HUES6 (cell line): Measurements from ENCODE around the gene MED22.
"Not testable (repeated sequence)": the region's sequence is repeated elsewhere in the genome, so short reads cannot be mapped to it uniquely, and the experiment has no call there.

Experiments
- H3K27ac ChIP-seq: 2 replicates; pipeline ENCODE4 v1.7.0; 2013; ENCODE audit warnings: low read depth, mild to moderate bottlenecking, low read length, inconsistent platforms
- H3K27me3 ChIP-seq: 2 replicates; pipeline ENCODE4 v1.6.1; 2013; ENCODE audit warnings: low read length; ENCODE audit not compliant: control insufficient read depth, insufficient read depth
- H3K36me3 ChIP-seq: 2 replicates; pipeline ENCODE4 v1.6.1; 2013; ENCODE audit warnings: low read length; ENCODE audit not compliant: control insufficient read depth, insufficient read depth
- H3K4me1 ChIP-seq: 2 replicates; pipeline ENCODE4 v1.6.1; 2013; ENCODE audit warnings: low read length; ENCODE audit not compliant: control insufficient read depth, insufficient read depth
- H3K4me3 ChIP-seq: 2 replicates; pipeline ENCODE4 v1.5.1; 2013; ENCODE audit warnings: low read depth, low read length
- H3K9ac ChIP-seq: one replicate; pipeline ENCODE4 v1.6.1; 2013; ENCODE audit warnings: mild to moderate bottlenecking, low read length
- H3K9me3 ChIP-seq: 2 replicates; pipeline ENCODE4 v1.6.1; 2013; ENCODE audit warnings: low read depth, low read length; ENCODE audit not compliant: control insufficient read depth, insufficient read depth

MED22 gene

DNA sequence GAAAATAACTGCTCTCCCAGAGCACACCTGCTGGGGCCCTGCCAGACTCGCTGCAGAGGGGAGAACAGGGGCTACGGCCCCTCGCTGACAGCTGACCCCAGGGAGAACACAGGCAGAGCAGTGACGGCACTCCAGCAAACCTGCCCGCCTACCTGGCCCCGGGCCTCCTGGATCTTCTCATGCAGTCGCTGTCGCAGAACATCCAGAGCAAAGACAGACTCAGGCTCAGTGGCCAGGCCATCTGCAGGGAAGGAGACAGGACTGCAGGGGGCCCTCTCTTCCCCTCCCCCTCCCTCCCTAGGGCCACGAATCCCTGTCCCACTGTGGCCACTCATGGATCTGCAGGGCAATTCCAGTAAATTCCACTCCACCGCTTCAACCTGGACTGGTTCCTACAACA is 14.4 kb downstream of the MED22 start:
- peak overlapping the region; percentile 65 for H3K9ac ChIP-seq
- no peaks in the 10 kb centered on the region for H3K9me3 ChIP-seq
- peak overlapping the region; percentile 89 for H3K27ac ChIP-seq
- peaks cover 17% of the 10 kb centered on the region for H3K4me1 ChIP-seq
- no peaks in the 10 kb centered on the region for H3K27me3 ChIP-seq
- H3K36me3 ChIP-seq: peaks cover 52% of the 10 kb centered on the region
- H3K4me3 ChIP-seq: peak overlapping the region; percentile 79

DNA sequence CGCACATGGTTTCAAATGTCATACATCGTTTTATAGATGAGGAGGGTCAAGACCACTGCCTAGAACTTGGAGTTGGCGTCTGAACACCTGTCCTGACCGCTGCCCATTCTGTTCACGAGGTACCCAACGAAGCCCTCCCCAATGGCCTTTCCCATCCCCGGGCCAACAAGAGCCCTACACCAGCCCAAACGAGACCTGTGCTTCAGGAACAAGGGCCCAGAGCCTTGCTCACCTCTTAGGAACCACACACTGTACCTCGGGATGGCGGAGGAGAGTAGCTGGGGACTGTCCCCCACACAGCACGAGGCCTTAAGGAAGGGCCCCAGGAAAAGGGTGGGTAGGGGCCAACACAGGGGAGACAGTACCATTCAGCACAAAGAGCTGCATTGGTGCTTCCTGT is 14.9 kb downstream of the MED22 start:
- Histone ChIP-seq H3K9ac (no peak overlapping the region), H3K4me1 (peaks cover 17% of the 10 kb centered on the region), H3K9me3 (no peaks in the 10 kb centered on the region), H3K4me3 (no peak overlapping the region), H3K36me3 (peaks cover 52% of the 10 kb centered on the region), H3K27ac (no peak overlapping the region), H3K27me3 (no peaks in the 10 kb centered on the region)

DNA sequence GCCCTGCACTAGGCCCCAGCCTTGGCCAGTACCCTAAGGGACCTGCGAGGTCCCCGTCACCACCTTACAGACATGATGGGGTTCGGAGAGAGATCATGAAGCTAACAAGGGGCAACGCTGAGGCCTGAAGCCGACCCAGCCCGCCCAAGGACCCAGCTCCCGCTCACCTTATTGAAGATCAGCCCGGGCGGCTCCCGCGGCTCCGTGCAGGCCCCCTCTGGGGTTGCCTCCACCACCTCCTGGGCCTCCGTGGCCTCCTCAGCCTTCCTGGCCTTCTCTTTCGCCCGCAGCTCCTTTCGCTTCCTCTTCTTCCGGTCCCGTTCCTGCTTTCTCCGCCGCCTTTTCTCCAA is 15.6 kb downstream of the MED22 start:
- H3K9me3 ChIP-seq: no peaks in the 10 kb centered on the region
- H3K4me1 ChIP-seq: peaks cover 17% of the 10 kb centered on the region
- H3K9ac ChIP-seq: no peak overlapping the region
- no peak overlapping the region for H3K27ac ChIP-seq
- H3K27me3 ChIP-seq: no peaks in the 10 kb centered on the region
- H3K4me3 ChIP-seq: no peak overlapping the region
- peaks cover 52% of the 10 kb centered on the region for H3K36me3 ChIP-seq

DNA sequence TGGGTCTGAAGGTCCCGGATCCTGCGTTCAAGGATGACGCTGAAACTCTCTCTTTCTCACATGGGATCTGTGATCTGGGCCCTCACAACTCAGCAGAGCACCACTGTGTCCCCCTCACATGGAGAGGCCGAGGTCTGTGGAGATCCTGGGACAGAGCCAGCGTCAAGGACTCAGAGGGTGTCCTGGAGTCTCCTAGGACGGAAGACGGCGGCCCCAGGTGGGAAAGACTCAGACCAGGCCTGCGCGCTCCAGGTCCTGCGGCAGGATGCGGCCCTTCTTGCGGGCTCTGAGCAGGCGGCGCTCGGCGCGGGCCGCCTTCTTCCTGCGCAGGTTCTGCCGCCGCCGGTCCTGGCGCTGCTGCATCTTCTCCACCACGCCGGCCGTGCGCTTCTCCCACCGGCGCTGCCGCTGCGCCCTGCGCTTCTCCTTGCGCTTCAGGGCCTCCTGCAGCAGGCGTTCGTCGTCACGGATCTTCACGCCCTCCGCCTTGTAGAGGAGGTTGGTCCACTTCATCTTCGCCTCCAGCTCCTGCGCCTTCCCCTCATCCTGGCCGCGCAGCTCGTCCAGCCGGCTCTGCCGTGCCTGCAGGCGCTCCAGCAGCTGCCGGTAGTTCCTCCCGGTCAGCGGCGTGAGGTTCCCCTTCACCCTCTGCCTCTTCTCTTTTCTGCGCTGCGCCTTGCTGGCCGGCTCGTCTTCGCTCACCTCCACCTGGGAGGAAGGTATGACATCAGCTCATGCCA is 16.1 kb downstream of the MED22 start:
- H3K36me3 ChIP-seq: peaks cover 52% of the 10 kb centered on the region
- peaks cover 17% of the 10 kb centered on the region for H3K4me1 ChIP-seq
- no peak overlapping the region for H3K27ac ChIP-seq
- H3K4me3 ChIP-seq: no peak overlapping the region
- no peaks in the 10 kb centered on the region for H3K27me3 ChIP-seq
- no peaks in the 10 kb centered on the region for H3K9me3 ChIP-seq
- H3K9ac ChIP-seq: no peak overlapping the region

DNA sequence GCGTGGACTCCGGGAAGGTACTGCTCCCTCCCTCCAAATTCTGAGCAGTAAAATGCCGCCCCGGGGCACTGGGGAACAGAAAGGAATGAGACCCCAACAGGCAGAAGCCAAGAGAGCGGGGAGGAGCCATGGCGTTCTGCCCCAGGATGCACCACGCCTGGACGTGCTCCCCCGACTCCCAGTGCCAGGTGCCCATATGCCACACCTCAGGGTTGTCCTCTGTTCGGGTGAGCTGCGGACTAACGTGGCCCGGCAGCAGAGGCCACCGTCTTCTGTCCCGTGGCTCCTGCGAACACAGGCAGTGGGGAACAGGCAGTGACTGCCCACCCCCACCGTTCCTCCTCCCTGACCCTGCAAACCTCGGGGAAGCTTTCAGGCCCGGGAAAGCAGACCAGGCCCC is 16.7 kb downstream of the MED22 start:
- peaks cover 14% of the 10 kb centered on the region for H3K4me1 ChIP-seq
- no peak overlapping the region for H3K27ac ChIP-seq
- H3K4me3 ChIP-seq: no peak overlapping the region
- H3K36me3 ChIP-seq: peaks cover 52% of the 10 kb centered on the region
- H3K9me3 ChIP-seq: no peaks in the 10 kb centered on the region
- no peaks in the 10 kb centered on the region for H3K27me3 ChIP-seq
- no peak overlapping the region for H3K9ac ChIP-seq

DNA sequence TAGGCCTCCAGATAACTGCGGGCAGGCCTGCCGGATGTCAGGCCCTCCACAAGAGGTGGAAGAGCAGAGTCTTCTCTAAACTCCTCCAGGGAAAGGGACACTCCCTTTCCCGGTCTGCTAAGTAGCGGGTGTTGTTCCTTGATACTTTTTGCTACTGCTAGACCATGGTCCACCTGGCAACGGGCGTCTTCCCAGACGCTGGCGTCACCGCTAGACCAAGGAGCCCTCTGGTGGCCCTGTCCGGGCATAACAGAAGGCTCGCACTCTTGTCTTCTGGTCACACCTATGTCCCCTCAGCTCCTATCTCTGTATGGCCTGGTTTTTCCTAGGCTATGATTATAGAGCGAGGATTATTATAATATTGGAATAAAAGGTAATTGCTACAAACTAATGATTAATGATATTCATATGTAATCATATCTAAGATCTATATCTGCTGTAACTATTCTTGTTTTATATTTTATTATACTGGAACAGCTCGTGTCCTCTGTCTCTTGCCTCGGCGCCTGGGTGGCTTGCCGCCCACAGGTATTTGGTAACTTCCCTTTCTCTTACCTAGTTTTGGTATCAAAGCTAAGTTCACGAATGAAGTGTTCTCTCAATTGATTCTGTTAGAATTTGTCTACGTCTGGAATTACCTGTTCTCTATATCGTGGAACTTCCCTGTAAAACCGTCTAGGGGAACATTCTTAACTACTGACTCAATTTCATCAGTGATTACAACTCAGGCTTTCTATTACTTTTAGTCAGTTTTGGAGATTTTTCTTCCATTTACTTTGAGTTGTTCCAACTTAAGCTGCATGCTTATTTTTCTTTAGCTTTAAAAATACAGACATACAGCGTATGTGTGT is 18.4 kb downstream of the MED22 start:
- H3K4me3 ChIP-seq, H3K9me3 ChIP-seq, H3K27ac ChIP-seq, H3K9ac ChIP-seq, H3K27me3 ChIP-seq: not testable (repeated sequence)
- peaks cover 11% of the 10 kb centered on the region for H3K4me1 ChIP-seq
- peaks cover 48% of the 10 kb centered on the region for H3K36me3 ChIP-seq

DNA sequence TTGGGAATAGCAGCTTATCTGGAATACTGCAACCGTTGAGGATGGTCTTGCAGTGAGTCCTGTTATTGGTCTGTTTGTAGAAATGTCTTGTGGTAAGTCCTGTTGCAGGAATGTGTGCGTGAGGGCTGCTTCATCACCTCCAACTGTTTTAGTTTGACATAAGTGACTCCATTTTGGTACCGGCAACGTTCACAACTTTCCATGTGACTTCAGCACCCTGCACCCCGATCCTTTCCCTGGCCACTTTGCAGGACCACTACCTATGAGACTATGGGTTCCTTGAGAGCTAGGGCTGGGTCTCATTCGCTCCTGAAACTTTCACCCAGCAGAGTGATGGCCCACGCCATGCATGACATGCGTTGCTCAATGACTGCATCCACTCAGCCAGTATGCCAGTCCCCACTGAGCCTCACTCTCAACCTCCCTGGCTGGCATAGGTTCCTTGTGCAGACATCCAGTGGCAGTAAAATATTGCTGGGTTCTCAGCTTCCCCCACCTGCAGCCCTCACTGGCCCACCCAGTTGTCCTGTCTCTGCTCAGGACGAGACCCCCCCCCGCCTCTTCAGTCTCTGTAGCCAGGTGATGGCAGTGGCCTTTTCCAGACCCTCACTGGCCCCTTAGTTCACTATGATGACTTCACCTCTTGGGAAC is 20.0 kb downstream of the MED22 start:
- H3K9ac ChIP-seq: no peak overlapping the region
- H3K27ac ChIP-seq: no peak overlapping the region
- H3K36me3 ChIP-seq: peaks cover 33% of the 10 kb centered on the region
- no peaks in the 10 kb centered on the region for H3K4me1 ChIP-seq
- H3K4me3 ChIP-seq: no peak overlapping the region
- peaks cover 14% of the 10 kb centered on the region for H3K9me3 ChIP-seq
- no peaks in the 10 kb centered on the region for H3K27me3 ChIP-seq

DNA sequence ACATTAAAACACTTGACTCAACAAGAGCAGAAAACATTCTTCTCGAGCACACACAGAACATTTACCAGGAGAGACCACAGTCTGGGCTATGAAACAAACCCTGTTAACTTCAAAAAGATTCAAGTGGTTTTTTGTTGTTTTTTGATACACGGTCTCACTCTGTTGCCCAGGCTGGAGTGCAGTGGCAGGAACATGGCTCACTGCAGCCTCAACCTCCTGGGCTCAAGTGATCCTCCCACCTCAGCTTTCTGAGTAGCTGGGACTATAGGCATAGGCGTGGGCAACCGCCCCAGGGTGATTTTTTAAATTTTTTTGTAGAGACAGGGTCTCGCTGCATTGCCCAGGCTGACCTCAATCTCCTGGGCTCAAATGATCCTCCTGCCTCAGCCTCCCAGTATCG is 20.9 kb downstream of the MED22 start:
- H3K36me3 ChIP-seq: peaks cover 23% of the 10 kb centered on the region
- H3K9me3 ChIP-seq: peaks cover 14% of the 10 kb centered on the region
- H3K27me3 ChIP-seq, H3K4me3 ChIP-seq, H3K9ac ChIP-seq, H3K27ac ChIP-seq, H3K4me1 ChIP-seq: not testable (repeated sequence)

DNA sequence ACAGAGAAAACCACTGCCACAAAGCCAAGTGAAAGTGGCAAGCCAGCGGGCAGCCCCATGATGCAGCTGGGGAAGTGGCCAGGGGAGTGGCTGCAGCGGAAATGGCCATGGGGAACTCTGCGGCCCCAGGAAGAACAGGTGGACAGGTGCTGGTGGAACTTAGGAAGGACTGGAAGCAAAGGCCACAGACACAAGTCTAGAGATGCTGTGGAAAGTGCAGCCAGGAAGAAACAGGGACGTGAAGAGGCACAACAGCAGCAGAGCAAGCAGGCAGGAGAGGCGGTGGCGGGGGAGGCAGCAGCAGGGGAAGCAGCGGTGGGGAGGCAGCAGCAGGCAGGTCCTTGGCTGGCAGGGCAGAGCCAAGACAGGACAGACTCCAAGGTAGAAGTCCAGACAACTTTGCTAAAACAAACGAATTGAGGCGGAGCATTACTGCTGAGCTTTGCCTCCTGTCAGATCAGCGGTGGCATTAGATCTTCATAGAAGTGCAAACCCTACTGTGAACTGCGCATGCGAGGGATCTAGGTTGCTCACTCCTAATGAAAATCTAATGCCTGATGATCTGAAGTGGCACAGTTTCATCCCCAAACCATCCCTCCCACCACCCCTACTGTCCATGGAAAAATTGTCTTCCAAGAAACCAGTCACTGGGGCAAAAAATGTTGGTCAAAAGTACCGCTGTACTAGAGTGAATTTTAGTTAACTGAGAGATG is 23.8 kb downstream of the MED22 start:
- no peak overlapping the region for H3K27ac ChIP-seq
- no peaks in the 10 kb centered on the region for H3K27me3 ChIP-seq
- H3K9me3 ChIP-seq: peaks cover 14% of the 10 kb centered on the region
- H3K4me3 ChIP-seq: no peak overlapping the region
- no peaks in the 10 kb centered on the region for H3K4me1 ChIP-seq
- no peaks in the 10 kb centered on the region for H3K36me3 ChIP-seq
- no peak overlapping the region for H3K9ac ChIP-seq

DNA sequence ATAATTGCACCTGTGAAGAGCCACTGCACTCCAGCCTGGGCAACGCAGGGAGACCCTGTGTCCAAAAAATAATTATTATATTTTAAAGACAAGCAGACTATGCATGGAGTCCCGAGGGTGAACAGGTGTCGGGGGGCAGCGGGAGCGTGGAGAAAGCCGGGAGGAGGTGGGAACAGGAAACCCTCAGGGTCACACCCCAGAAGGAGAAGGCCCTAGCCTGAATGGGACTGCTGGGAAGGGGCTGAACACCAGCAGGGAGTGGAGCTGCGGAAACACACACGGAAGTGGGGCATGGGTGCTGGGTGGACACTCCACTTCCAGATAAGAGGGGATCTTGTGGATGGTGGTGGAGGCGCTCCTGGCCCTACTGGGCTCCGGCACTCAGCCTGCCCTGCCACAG is 24.7 kb downstream of the MED22 start:
- Histone ChIP-seq H3K27ac (no peak overlapping the region), H3K9ac (no peak overlapping the region), H3K27me3 (no peaks in the 10 kb centered on the region), H3K4me3 (no peak overlapping the region), H3K4me1 (no peaks in the 10 kb centered on the region), H3K9me3 (peaks cover 14% of the 10 kb centered on the region), H3K36me3 (no peaks in the 10 kb centered on the region)
